Measurements from ENCODE around the gene PFKFB1.

Gene PFKFB1

DNA sequence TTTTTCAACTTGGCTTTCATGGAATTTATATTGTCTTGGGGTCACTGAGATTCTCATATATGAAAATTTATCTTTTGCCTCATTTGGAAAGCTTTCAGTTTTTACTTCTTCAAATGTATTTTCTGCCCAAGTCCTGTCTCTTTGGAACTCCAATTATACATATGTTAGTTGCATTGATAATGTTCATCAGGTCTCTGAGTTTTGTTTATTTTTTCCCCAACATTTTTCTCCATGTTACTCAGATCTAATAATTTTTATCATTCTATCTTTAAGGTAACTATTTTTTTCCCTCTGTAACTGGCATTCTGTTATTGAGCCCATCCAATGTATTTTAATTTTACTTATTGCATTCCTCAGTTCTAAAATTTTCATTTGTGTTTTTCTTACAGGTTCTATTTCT lies 84.0 kb downstream of the PFKFB1 start:
- Histone ChIP-seq H3K27ac (ENCODE audit: low read length) (no peak overlapping the region), H3K36me3 (ENCODE audit: control insufficient read depth, low read depth, low read length) (no peaks in the 10 kb centered on the region), H3K9me3 (ENCODE audit: control insufficient read depth, low read depth, low read length) (peaks cover 13% of the 10 kb centered on the region), H3K4me3 (ENCODE audit: low read length) (no peak overlapping the region), H3K27me3 (ENCODE audit: control insufficient read depth, insufficient read depth, low read length) (no peaks in the 10 kb centered on the region), H3K9ac (ENCODE audit: low read length) (no peak overlapping the region), H3K4me1 (ENCODE audit: control insufficient read depth, low read depth, low read length) (no peaks in the 10 kb centered on the region)

DNA sequence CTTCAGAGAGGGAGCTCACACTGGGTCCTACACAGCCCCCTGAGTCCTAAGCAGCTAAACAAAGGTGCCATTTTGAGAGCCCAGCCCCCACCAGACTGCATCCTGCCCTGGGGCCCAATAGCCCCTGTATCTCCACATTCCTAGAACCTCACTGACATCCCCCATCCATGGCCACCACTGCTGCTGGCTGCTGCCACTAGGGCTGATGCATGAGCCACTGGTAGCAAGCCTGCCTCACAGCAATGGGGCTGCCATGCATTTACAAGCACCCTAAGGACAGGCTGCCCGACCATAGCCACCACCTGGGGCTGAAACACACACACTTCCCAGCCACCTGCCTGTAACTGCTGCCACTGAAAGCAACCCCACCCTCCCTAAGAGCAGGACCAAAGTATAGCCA lies 99.8 kb downstream of the PFKFB1 start:
- Histone ChIP-seq H3K27ac (ENCODE audit: low read length) (no peak overlapping the region), H3K36me3 (ENCODE audit: control insufficient read depth, low read depth, low read length) (no peaks in the 10 kb centered on the region), H3K9me3 (ENCODE audit: control insufficient read depth, low read depth, low read length) (peaks cover 5% of the 10 kb centered on the region), H3K4me3 (ENCODE audit: low read length) (no peak overlapping the region), H3K4me1 (ENCODE audit: control insufficient read depth, low read depth, low read length) (no peaks in the 10 kb centered on the region), H3K27me3 (ENCODE audit: control insufficient read depth, insufficient read depth, low read length) (no peaks in the 10 kb centered on the region), H3K9ac (ENCODE audit: low read length) (no peak overlapping the region)

GRCh38 chrX:54891573-54891972 lies 102.4 kb downstream of the PFKFB1 start:
- Histone ChIP-seq H3K27ac (ENCODE audit: low read length) (no peak overlapping the region), H3K9me3 (ENCODE audit: control insufficient read depth, low read depth, low read length) (peaks cover 8% of the 10 kb centered on the region), H3K36me3 (ENCODE audit: control insufficient read depth, low read depth, low read length) (no peaks in the 10 kb centered on the region), H3K4me1 (ENCODE audit: control insufficient read depth, low read depth, low read length) (no peaks in the 10 kb centered on the region), H3K4me3 (ENCODE audit: low read length) (no peak overlapping the region), H3K9ac (ENCODE audit: low read length) (no peak overlapping the region), H3K27me3 (ENCODE audit: control insufficient read depth, insufficient read depth, low read length) (no peaks in the 10 kb centered on the region)

GRCh38 chrX:54885740-54886139 lies 108.2 kb downstream of the PFKFB1 start:
- H3K4me1 ChIP-seq (ENCODE audit: control insufficient read depth, low read depth, low read length), result no peaks in the 10 kb centered on the region
- peaks cover 16% of the 10 kb centered on the region for H3K9me3 ChIP-seq (ENCODE audit: control insufficient read depth, low read depth, low read length)
- H3K27me3 ChIP-seq (ENCODE audit: control insufficient read depth, insufficient read depth, low read length), result no peaks in the 10 kb centered on the region
- no peak overlapping the region for H3K4me3 ChIP-seq (ENCODE audit: low read length)
- no peaks in the 10 kb centered on the region for H3K36me3 ChIP-seq (ENCODE audit: control insufficient read depth, low read depth, low read length)
- H3K27ac ChIP-seq (ENCODE audit: low read length), result no peak overlapping the region
- H3K9ac ChIP-seq (ENCODE audit: low read length), result no peak overlapping the region

Data from iPS-18a (cell line).